AG20443 (cell line): ENCODE data around the gene DTX2.
"Not testable (repeated sequence)": the region's sequence is repeated elsewhere in the genome, so short reads cannot be mapped to it uniquely, and the experiment has no call there.

Experiments
- DNase-seq: peaks from one replicate; pipeline ENCODE4 v3.0.0; 2012; ENCODE audit warnings: low spot score, mixed read lengths

Gene DTX2

DNA sequence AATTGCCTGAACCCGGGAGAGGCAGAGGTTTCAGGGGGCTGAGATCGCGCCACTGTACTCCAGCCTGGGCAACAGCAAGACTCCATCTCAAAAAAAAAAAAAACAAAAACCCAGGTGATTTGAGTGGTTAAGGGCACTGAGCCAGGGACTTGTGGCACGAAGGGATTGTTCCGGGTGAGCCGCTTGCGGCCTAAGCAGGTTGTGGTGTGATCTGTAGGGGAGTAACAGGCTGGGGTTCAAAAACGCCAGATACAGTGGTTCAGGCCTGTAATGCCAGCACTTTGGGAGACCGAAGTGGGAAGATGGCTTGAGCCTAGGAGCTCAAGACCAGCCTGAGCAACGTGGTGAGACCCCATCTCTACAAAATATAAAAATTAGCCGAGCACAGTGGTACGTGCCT lies 17.7 kb upstream of the DTX2 start:
- DNase-seq = not testable (repeated sequence)

DNA sequence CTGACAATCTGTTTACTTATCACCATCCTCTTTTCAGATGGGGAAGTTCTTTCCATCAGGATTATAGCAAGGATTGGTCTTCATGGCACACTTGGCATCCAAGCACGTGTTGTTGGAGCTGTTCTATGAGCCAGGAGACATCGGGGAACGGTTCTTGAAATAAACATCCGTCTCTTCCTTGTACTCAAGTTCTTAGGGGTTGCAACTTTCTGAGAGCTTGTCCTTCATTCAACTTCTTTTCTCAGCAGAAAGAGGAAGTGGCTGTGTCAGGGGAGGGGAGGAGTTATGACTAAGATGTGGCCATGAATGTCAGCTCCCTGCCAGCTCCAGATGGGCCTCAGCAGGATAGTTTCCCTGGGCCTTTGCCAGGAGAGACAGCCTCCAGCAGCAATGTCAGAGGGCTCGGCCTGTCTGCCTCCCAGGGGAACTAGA lies 15.9 kb upstream of the DTX2 start:
- DNase-seq = not testable (repeated sequence)

DNA sequence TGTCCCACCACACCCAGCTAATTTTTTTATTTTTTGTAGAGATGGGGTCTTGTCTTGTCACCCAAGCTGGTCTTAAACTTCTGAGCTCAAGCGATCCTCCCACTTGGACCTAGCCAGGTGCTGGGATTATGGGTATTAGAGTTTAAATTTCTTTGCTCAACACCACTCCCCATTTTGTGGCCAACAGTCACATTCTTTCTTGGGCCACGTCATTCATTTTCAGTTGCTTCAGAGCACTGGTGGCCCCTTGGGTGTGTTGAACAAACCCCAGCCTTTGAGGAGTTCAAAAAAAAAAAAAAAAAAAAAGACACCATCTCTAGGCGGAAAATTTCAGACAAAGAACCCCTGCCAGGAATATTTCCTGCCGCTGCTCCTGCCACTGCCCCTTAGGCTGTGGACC lies 4.5 kb upstream of the DTX2 start:
- not testable (repeated sequence) for DNase-seq

DNA sequence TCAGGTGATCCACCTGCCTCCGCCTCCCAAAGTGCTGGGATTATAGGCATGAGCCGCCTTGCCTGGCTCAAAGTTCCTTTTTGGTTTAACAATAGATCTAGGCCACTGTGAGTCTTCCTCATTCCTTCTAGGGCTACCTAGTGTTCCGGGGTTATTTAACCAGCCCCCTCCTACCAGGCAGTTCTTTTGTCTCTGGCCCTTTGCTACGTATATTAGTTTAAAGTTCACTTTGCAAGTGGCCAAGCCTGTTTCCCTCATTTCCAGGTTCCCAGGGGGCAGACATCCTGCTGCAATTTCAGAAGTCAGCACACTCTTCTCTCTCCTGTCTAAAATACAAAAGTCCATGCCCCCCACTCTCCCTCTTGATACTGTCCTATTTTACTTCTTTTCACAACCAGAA lies 3.0 kb upstream of the DTX2 start:
- DNase-seq = not testable (repeated sequence)

DNA sequence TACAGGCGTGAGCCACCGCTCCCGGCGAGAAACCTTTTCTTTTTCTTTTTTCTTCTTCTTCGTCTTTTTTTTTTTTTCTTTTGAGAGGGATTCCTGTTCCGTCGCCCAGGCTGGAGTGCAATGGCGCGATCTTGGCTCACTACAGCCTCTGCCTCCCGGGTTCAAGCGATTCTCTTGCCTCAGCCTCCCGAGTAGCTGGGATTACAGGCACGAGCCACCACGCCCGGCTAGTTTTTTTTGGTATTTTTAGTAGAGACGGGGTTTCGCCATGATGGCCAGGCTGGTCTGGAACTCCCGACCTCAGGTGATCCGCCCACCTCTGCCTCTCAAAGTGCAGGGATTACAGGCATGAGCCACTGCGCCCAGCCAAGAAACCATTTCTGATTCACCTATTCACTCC lies 742 bp upstream of the DTX2 start:
- not testable (repeated sequence) for DNase-seq

DNA sequence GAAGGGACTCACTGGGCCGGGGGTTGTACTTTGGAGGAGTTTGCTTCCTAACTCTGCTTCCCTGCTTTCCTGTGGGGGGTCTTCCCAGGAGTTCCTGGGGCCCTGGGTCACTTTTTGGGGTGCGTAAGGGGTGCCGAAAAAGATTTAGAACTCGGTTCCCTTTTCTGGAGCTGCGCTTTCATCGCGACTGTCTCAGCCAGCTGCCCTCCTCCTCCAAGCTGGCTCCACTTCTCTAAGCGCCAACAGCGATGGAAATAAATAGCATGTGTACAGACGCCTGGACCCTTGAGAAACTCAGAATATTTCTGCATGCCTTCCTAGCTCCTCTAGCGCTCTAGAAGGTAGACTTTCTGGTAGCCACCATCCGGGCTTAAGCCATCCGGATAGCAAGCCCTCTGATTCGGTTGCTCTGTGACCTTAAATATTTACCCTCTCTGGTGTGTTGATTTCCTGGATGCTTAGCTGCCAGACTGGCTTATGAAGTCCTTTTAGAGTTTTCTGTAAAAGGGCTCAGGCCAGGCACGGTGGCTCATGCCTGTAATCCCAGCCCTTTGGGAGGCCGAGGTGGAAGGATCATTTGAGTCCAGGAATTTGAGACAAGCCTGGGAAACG lies 868 bp downstream of the DTX2 start:
- DNase-seq = not testable (repeated sequence)

- not testable (repeated sequence) for DNase-seq
These were observed 3.5 kb downstream of the DTX2 start for GRCh38 chr7:76464959-76465358.

- DNase-seq = not testable (repeated sequence)
These were observed 4.4 kb downstream of the DTX2 start for GRCh38 chr7:76465950-76466349.

- not testable (repeated sequence) for DNase-seq
These were observed 6.4 kb downstream of the DTX2 start for GRCh38 chr7:76467743-76468404.

GRCh38 chr7:76471556-76472221 lies 10.2 kb downstream of the DTX2 start:
- not testable (repeated sequence) for DNase-seq

GRCh38 chr7:76473097-76473496 lies 11.6 kb downstream of the DTX2 start:
- DNase-seq = not testable (repeated sequence)

DNA sequence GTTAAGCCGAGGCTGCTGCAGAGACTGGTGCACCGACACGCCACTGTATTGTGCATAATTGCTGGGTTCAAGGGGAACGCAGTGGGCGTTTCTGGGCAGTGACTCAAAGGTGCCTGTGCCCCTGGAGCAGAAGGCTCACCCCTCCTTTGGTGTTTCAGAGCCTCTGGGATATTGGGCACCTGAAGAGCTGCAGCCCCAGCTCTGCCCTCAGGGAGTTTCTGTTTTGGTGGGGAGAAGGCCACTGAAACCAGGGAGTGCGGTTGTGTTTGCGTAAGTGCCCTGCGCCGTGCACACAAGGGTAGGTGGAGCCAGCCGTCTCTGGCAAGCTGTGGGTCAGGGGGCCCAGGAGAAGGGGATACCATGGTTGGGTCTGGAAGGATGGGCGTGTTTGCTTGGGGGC lies 14.8 kb downstream of the DTX2 start:
- DNase-seq = not testable (repeated sequence)

- DNase-seq = not testable (repeated sequence)
These were observed 15.4 kb downstream of the DTX2 start for GRCh38 chr7:76476742-76477474.

GRCh38 chr7:76479628-76480027 lies 18.1 kb downstream of the DTX2 start:
- DNase-seq = not testable (repeated sequence)

DNA sequence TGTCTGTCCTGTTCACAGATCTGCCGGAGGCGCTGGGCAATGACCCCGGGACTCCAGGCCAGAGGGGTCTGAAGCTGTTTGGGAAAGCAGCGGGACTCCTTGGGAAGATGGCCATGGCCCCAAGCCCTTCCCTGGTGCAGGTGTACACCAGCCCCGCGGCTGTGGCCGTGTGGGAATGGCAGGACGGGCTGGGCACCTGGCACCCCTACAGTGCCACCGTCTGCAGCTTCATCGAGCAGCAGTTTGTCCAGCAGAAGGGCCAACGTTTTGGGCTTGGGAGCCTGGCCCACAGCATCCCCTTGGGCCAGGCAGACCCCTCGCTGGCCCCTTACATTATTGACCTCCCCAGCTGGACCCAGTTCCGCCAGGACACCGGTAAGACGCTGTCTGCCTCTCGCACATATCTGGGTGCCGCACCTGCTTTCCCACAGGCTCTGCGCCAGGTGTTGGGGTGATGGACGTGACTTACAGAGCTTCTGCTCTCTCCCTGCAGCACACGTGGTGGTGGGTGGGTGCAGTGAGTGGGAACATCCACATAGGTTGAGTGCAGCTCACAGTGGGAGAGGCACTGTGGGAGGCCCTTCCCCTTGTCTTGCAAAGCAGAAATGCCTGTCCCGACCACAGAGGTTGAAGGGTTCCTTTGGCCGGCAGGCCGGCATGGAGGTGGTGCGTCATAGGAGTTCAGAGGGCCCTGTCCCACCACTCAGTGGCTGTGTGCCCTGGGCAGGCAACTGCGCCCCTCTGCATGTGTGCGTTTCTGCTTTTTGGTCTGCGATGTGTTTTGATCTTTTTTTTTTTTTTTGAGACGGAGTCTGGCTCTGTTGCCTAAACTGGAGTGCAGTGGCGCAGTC lies 19.1 kb downstream of the DTX2 start:
- DNase-seq = not testable (repeated sequence)

- DNase-seq = not testable (repeated sequence)
These were observed 21.2 kb downstream of the DTX2 start for GRCh38 chr7:76482660-76483059.

DNA sequence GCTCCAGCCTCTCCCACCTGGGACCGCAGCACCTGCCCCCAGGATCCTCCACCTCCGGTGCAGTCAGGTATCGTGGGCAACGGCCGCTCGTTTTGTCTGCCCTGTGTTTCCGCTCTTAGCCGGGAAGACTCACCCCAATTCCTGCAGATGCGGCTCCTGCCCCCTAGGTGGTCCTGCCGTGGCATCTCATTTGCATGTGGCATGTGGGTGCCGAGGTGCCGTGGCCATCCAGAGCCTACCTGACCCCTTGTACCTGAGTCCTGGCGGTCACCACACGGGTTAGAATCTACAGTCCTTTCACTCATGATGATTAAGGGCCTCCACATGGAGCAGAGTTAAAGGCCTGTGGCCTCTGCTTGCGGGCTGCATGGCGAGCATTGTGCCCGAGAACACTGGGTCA lies 21.6 kb downstream of the DTX2 start:
- DNase-seq = not testable (repeated sequence)

DNA sequence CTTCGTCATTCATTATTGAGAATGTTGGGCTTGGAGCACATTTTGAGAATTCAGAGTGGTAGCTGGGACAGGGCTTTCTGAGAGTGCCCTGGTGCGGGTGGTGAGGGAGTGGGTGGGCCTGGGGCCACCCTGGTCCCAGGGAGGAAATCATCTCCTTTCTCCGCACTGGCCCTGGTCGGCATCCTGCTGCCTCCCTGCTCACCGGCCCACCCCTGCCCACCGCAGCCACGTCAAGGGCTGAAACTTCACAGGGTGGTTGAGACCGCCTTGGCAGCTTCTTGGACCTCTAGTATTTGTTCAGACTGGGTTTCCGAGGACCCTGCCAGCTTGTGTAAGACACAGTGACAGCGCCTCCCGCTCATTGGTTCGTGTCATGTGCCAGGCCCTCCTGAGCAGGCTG lies 22.9 kb downstream of the DTX2 start:
- not testable (repeated sequence) for DNase-seq

- DNase-seq = not testable (repeated sequence)
These were observed 24.5 kb downstream of the DTX2 start for GRCh38 chr7:76485822-76486610.

DNA sequence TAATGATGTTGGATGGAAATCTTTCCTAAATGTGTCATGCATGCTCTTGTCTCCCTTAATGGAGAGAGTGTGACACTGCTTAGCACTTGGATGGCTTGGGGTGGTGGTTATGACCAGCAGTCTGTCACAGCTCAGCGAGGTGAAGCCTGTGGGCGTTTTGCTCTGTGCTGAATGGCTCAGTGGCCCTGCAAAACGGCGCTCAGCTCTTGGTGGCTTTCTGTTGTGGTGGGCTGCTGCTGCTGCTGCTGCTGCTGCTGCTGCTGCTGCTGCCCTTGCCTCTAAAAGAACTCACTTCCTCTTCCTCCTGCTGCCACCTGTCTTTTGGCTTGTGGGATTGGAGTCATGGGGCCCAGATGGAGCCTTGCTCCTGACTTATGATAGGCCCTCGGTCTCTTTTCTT lies 25.1 kb downstream of the DTX2 start:
- DNase-seq = not testable (repeated sequence)

- DNase-seq = not testable (repeated sequence)
These were observed 26.5 kb downstream of the DTX2 start for GRCh38 chr7:76487969-76488368.
